ENCODE results near the gene ST3GAL5.
"Not testable (repeated sequence)": the region's sequence is repeated elsewhere in the genome, so short reads cannot be mapped to it uniquely, and the experiment has no call there.

Gene ST3GAL5

GRCh38 chr2:85890522-85891176 lies 1.9 kb upstream of the ST3GAL5 start:
- no peak for DNase-seq
- Histone ChIP-seq H3K9me3 (no peaks in the 10 kb centered on the region), H3K4me1 (no peaks in the 10 kb centered on the region), H3K27me3 (no peaks in the 10 kb centered on the region), H3K36me3 (no peaks in the 10 kb centered on the region), H3K4me3 (ENCODE audit: low read depth, low read length) (no peak overlapping the region)
- TF ChIP-seq CTCF (IDR thresholded peaks at IDR 0.05; ENCODE audit: low read depth, low read length), result no peak

- no peaks in the 10 kb centered on the region for H3K27me3 ChIP-seq
- H3K4me3 ChIP-seq (ENCODE audit: low read depth, low read length), result peak overlapping the region; percentile 66
- no peaks in the 10 kb centered on the region for H3K36me3 ChIP-seq
- no peaks in the 10 kb centered on the region for H3K9me3 ChIP-seq
- no peak for DNase-seq
- no peaks in the 10 kb centered on the region for H3K4me1 ChIP-seq
- TF ChIP-seq CTCF (IDR thresholded peaks at IDR 0.05; ENCODE audit: low read depth, low read length), result no peak
Measured at GRCh38 chr2:85889627-85890281, 964 bp upstream of the ST3GAL5 start.

DNA sequence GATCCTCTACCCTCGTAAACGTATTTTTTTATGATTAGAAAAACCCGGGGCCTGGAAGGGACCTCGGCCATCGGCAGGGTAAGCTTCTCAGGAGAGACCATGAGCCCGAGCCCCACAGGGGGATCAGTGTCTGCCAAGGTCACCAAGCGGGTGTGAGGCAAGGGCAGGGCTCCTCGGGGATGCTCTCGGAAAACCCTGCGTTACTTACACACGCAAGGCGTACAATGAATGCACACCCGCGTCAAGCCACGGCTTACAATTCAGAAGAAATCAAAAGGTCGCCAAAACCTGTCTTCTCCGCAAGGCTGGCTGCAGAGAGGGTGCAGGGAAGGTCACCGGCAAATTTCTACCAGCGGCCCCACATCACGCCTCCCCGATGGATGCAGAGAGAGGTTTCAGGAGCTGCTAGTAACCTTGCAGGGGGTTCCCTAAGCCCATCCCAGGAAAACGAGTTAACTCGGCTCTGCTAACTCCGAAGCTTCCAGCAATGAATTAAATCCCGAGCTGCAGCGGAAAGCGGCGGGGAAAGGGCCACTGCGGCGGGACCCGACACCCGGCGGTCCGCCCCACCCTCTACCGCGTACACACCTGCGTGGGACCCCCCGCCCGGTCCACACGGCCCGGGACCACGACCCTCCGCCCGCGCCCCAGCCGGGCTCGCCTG lies 638 bp downstream of the ST3GAL5 start:
- H3K4me3 ChIP-seq (ENCODE audit: low read depth, low read length), result peak overlapping the region; percentile 73
- no peaks in the 10 kb centered on the region for H3K27me3 ChIP-seq
- no peaks in the 10 kb centered on the region for H3K9me3 ChIP-seq
- H3K36me3 ChIP-seq, result no peaks in the 10 kb centered on the region
- TF ChIP-seq CTCF (IDR thresholded peaks at IDR 0.05; ENCODE audit: low read depth, low read length), result no peak
- no peaks in the 10 kb centered on the region for H3K4me1 ChIP-seq
- peak; percentile 14 for DNase-seq

GRCh38 chr2:85887566-85888019 lies 1.2 kb downstream of the ST3GAL5 start:
- DNase-seq, result peak; percentile 39
- no peaks in the 10 kb centered on the region for H3K4me1 ChIP-seq
- H3K4me3 ChIP-seq (ENCODE audit: low read depth, low read length), result peak overlapping the region; percentile 73
- H3K9me3 ChIP-seq, result no peaks in the 10 kb centered on the region
- H3K27me3 ChIP-seq, result no peaks in the 10 kb centered on the region
- no peaks in the 10 kb centered on the region for H3K36me3 ChIP-seq
- no peak for TF ChIP-seq CTCF (IDR thresholded peaks at IDR 0.05; ENCODE audit: low read depth, low read length)

- no peak for TF ChIP-seq CTCF (IDR thresholded peaks at IDR 0.05; ENCODE audit: low read depth, low read length)
Measured at GRCh38 chr2:85886590-85886989, 2.2 kb downstream of the ST3GAL5 start.

DNA sequence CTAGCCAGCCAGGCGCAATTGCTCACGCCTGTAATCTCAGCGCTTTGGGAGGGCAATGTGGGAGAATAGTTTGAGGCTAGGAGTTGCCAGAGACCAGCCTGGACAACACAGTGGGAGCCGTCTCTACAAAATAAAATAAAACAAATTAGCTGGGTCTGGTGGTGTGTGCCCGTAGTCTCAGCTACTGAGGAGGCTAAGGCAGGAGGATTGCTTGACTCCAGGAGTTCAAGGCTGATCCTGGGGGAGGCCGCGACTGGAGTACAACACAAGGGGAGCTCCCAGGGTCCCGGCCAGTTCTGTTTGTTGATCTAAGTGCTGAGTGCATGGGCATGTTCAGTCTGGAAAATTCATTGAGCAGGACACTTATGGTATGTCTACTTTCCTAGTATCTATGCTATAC lies 2.6 kb downstream of the ST3GAL5 start:
- no peak overlapping the region for H3K4me3 ChIP-seq (ENCODE audit: low read depth, low read length)
- no peaks in the 10 kb centered on the region for H3K9me3 ChIP-seq
- H3K27me3 ChIP-seq, result no peaks in the 10 kb centered on the region
- no peaks in the 10 kb centered on the region for H3K4me1 ChIP-seq
- no peak for TF ChIP-seq CTCF (IDR thresholded peaks at IDR 0.05; ENCODE audit: low read depth, low read length)
- H3K36me3 ChIP-seq, result no peaks in the 10 kb centered on the region
- no peak for DNase-seq

More at GRCh38 chr2:85886590-85886989, 2.2 kb downstream of the ST3GAL5 start:
- H3K27me3 ChIP-seq, result no peaks in the 10 kb centered on the region
- no peaks in the 10 kb centered on the region for H3K36me3 ChIP-seq
- H3K9me3 ChIP-seq, result no peaks in the 10 kb centered on the region
- H3K4me1 ChIP-seq, result no peaks in the 10 kb centered on the region
- DNase-seq, result no peak
- H3K4me3 ChIP-seq (ENCODE audit: low read depth, low read length), result no peak overlapping the region

DNA sequence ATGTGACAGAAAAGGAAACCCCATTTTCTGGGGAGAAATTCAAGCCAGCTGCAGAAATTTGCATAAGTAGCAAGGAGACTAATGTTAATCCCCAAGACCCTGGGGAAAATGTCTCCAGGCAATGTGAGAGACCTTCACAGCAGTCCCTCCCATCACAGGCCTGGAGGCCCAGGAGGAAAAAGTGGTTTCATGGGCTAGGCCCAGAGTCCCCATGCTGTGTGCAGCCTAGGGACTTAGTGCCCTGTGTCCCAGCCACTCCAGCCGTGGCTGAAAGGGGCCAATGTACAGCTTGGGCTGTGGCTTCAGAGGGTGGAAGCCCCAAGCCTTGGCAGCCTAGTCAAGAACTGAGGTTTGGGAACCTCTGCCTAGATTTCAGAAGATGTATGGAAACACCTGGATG lies 7.0 kb downstream of the ST3GAL5 start:
- not testable (repeated sequence) for H3K4me1 ChIP-seq; H3K27me3 ChIP-seq; H3K4me3 ChIP-seq (ENCODE audit: low read depth, low read length); H3K9me3 ChIP-seq; DNase-seq; H3K36me3 ChIP-seq

- H3K9me3 ChIP-seq; H3K4me3 ChIP-seq (ENCODE audit: low read depth, low read length); H3K27me3 ChIP-seq; H3K36me3 ChIP-seq; H3K4me1 ChIP-seq; DNase-seq: not testable (repeated sequence)
Measured at GRCh38 chr2:85880716-85881328, 8.0 kb downstream of the ST3GAL5 start.

Measured in BE2C (cell line).